ENCODE results near the gene ANKRD40. TPM values are rescaled to one million over a fixed set of nuclear protein-coding genes. Genes with fewer than 3 reads are reported as not detected.
A peak's percentile ranks its signal among the peaks of the same experiment; 100 is the strongest.

The ANKRD40 gene
- total and polyA plus RNA-seq, 9 donors = 31.8 to 43.2 (median 37.1) TPM

DNA sequence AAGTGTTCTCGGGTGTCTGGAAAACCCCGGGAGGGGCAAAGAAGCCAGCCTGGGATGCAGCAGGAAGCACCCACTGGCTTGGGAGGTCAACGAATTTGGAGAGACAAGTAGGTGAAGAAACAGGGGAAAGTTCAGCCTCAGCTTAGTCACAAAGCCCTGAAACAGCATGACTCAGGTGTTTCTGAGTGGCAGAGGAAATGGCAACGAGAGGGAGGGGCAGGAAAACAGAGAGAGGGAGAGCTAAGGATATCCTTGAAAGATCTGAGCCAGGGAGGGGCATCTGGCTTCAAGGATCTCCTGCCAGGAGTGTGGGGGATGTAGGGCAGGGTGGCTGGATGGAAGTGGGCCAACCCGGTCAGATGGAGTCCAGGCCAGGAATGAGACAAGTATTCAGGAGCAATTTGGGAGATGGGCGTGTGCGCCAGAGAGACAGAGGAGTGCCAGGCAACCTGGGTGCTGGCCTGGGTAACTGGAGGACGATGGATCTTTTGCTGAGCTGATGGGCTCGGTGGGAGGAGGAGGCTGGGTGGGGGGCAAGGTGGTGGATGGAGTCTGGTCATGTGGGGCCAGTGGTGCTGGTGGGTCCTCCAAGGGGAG is 45.8 kb downstream of the ANKRD40 start:
- WGBS (ENCODE audit: insufficient coverage) = 61% methylated on average over 9 of the region's 9 CpGs
- H3K27me3 ChIP-seq (ENCODE audit: control insufficient read depth, insufficient read depth, low read length) = no peaks in the 10 kb centered on the region
- H3K27ac ChIP-seq (ENCODE audit: low read length) = no peak overlapping the region
- H3K9me3 ChIP-seq (replicated peaks; ENCODE audit: control insufficient read depth, low read depth, low read length) = no peaks in the 10 kb centered on the region
- DNase-seq = peak; percentile 33
- no peak overlapping the region for H3K4me3 ChIP-seq (ENCODE audit: low read length)
- peaks cover 25% of the 10 kb centered on the region for H3K4me1 ChIP-seq (ENCODE audit: control insufficient read depth, insufficient read depth, low read length)
- H3K36me3 ChIP-seq (ENCODE audit: control insufficient read depth, insufficient read depth, low read length) = no peaks in the 10 kb centered on the region

GRCh38 chr17:50661348-50661747 is 46.4 kb downstream of the ANKRD40 start:
- Histone ChIP-seq H3K27me3 (ENCODE audit: control insufficient read depth, insufficient read depth, low read length) (no peaks in the 10 kb centered on the region), H3K9me3 (replicated peaks; ENCODE audit: control insufficient read depth, low read depth, low read length) (no peaks in the 10 kb centered on the region), H3K36me3 (ENCODE audit: control insufficient read depth, insufficient read depth, low read length) (no peaks in the 10 kb centered on the region), H3K4me1 (ENCODE audit: control insufficient read depth, insufficient read depth, low read length) (peaks cover 25% of the 10 kb centered on the region), H3K4me3 (ENCODE audit: low read length) (no peak overlapping the region), H3K27ac (ENCODE audit: low read length) (no peak overlapping the region)
- DNase-seq = no peak
- WGBS (ENCODE audit: insufficient coverage) = 80% methylated on average over 3 of the region's 5 CpGs

DNA sequence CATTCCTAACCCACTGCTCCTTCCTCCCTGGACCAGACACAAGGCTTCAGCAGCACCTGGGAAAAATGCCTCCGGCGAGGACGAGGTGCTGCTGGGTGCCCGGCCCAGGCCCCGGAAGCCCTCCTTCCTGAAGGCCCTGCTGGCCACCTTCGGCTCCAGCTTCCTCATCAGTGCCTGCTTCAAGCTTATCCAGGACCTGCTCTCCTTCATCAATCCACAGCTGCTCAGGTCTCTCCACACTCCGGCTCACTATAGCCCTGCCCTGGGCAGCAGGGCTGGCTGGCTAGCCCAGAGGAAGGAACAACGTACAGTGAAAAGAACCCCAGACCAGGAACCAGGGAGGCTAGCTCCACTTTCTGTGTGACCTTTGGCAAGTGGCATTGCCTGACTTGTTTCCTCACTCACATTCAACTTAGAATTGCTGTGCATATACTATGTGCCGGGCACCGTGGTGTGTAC is 46.8 kb downstream of the ANKRD40 start:
- H3K27me3 ChIP-seq (ENCODE audit: control insufficient read depth, insufficient read depth, low read length) = no peaks in the 10 kb centered on the region
- no peak overlapping the region for H3K4me3 ChIP-seq (ENCODE audit: low read length)
- no peaks in the 10 kb centered on the region for H3K9me3 ChIP-seq (replicated peaks; ENCODE audit: control insufficient read depth, low read depth, low read length)
- no peak overlapping the region for H3K27ac ChIP-seq (ENCODE audit: low read length)
- WGBS (ENCODE audit: insufficient coverage) = 80% methylated on average over 10 of the region's 10 CpGs
- no peaks in the 10 kb centered on the region for H3K36me3 ChIP-seq (ENCODE audit: control insufficient read depth, insufficient read depth, low read length)
- peaks cover 25% of the 10 kb centered on the region for H3K4me1 ChIP-seq (ENCODE audit: control insufficient read depth, insufficient read depth, low read length)
- no peak for DNase-seq

DNA sequence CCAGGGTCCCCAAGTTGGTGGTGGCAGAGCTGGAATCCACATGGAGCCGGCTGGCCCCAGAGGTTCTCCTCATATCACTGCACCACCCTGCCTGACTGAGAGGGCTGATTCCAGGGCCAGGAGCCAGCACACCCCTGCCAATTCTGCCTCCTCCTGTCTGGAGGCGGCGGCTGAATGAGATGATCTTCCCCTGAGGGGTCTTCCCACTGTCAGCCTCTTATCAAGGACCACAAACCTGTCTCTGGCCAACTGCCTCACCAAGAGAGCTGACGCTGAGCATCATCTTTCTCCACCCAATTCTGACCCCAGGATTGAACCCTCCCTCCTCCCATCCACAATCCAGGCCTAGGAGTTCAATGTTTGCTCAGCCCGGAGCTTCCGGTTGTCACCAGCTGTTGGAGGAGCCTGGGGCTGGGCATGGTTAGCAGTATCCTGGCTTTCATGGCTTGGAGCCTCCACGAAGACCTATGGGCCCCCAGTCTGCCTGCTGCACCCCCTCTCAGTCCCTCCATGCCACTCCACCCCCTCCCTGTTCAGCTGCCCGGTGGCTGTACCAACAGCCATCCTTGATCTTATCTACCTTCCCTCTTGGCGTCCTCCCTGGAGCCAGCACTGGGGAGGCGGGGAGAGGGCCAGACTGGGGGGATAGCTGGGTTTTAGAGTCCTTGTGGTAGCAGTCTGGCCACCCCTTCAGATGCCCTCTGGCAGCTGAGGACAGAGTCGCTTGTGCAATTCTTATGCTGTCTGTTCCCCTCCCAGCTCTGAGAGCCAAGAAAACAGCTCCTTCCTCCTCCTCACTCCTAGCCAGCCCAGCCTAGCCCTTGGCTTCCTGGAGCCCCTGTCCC is 47.5 kb downstream of the ANKRD40 start:
- WGBS (ENCODE audit: insufficient coverage) = 51% methylated on average over 7 of the region's 11 CpGs
- no peaks in the 10 kb centered on the region for H3K9me3 ChIP-seq (replicated peaks; ENCODE audit: control insufficient read depth, low read depth, low read length)

DNA sequence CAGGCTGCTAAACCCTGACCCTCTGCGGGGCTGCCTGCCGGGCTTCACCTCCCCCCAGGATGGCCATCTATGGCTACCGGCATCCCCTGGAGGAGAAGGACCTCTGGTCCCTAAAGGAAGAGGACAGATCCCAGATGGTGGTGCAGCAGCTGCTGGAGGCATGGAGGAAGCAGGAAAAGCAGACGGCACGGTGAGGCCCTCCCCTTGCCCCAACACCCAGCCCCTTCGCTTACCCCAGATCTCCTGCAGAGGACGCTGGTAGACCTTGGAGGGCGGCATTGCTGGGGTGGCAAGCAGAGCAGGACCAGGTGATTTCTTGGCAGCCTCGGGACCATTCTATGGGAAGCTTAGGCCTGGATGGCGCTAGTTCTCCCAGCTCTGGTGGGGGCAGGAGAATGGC is 48.5 kb downstream of the ANKRD40 start:
- Histone ChIP-seq H3K27me3 (ENCODE audit: control insufficient read depth, insufficient read depth, low read length) (no peaks in the 10 kb centered on the region), H3K27ac (ENCODE audit: low read length) (no peak overlapping the region), H3K4me3 (ENCODE audit: low read length) (no peak overlapping the region), H3K4me1 (ENCODE audit: control insufficient read depth, insufficient read depth, low read length) (peaks cover 25% of the 10 kb centered on the region), H3K9me3 (replicated peaks; ENCODE audit: control insufficient read depth, low read depth, low read length) (no peaks in the 10 kb centered on the region), H3K36me3 (ENCODE audit: control insufficient read depth, insufficient read depth, low read length) (no peaks in the 10 kb centered on the region)
- 60% methylated on average over 2 of the region's 10 CpGs for WGBS (ENCODE audit: insufficient coverage)
- no peak for DNase-seq

More for the DNA sequence above, 47.5 kb downstream of the ANKRD40 start:
- DNase-seq = no peak
- Histone ChIP-seq H3K4me3 (ENCODE audit: low read length) (no peak overlapping the region), H3K4me1 (ENCODE audit: control insufficient read depth, insufficient read depth, low read length) (peaks cover 25% of the 10 kb centered on the region), H3K36me3 (ENCODE audit: control insufficient read depth, insufficient read depth, low read length) (no peaks in the 10 kb centered on the region), H3K27ac (ENCODE audit: low read length) (no peak overlapping the region), H3K27me3 (ENCODE audit: control insufficient read depth, insufficient read depth, low read length) (no peaks in the 10 kb centered on the region)

DNA sequence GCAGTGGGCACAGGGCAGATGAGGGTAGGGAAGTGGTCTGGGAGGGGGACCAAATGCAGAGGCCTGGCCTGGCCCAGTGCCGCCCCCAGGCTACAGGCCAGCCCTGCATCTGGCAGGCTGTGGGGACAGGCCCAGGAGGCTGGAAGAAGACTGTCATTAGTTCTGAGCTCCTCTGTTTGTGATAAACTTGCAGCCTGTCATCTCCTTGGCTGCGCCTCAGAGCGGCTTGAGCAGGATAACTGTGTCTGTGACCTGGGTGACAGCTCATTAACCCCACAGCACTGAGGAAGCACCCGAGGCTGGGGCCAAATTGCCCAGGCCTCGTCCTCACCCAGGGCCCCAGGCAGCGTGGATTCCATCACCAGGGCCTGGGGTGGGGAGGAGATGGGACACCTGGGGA is 49.1 kb downstream of the ANKRD40 start:
- Histone ChIP-seq H3K9me3 (replicated peaks; ENCODE audit: control insufficient read depth, low read depth, low read length) (no peaks in the 10 kb centered on the region), H3K27ac (ENCODE audit: low read length) (no peak overlapping the region), H3K36me3 (ENCODE audit: control insufficient read depth, insufficient read depth, low read length) (no peaks in the 10 kb centered on the region), H3K4me3 (ENCODE audit: low read length) (no peak overlapping the region), H3K4me1 (ENCODE audit: control insufficient read depth, insufficient read depth, low read length) (peaks cover 25% of the 10 kb centered on the region), H3K27me3 (ENCODE audit: control insufficient read depth, insufficient read depth, low read length) (no peaks in the 10 kb centered on the region)
- no peak for DNase-seq
- WGBS (ENCODE audit: insufficient coverage) = 56% methylated on average over 6 of the region's 6 CpGs

GRCh38 chr17:50657627-50658026 is 50.1 kb downstream of the ANKRD40 start:
- DNase-seq = no peak
- Histone ChIP-seq H3K27ac (ENCODE audit: low read length) (no peak overlapping the region), H3K27me3 (ENCODE audit: control insufficient read depth, insufficient read depth, low read length) (no peaks in the 10 kb centered on the region), H3K9me3 (replicated peaks; ENCODE audit: control insufficient read depth, low read depth, low read length) (peaks cover 3% of the 10 kb centered on the region), H3K4me3 (ENCODE audit: low read length) (no peak overlapping the region), H3K36me3 (ENCODE audit: control insufficient read depth, insufficient read depth, low read length) (no peaks in the 10 kb centered on the region), H3K4me1 (ENCODE audit: control insufficient read depth, insufficient read depth, low read length) (peaks cover 25% of the 10 kb centered on the region)
- 87% methylated on average over 2 of the region's 7 CpGs for WGBS (ENCODE audit: insufficient coverage)

GRCh38 chr17:50657054-50657453 is 50.7 kb downstream of the ANKRD40 start:
- no peak for DNase-seq

DNA sequence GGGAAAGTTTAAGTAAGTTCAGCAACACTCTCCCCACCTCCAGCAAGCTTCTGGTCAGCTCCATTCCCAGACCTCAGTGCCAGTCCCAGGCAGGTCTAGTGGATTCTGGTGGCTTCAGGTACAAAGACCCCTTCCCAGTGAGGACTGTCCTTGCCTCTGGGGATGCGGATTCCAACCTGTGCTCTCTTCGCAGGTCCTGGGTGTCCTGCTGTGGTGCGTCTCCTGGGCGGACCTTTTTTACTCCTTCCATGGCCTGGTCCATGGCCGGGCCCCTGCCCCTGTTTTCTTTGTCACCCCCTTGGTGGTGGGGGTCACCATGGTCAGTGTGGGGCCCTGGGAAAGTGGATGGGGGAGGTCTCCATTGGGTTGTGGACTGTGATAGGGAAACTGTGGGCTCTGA is 51.2 kb downstream of the ANKRD40 start:
- DNase-seq = no peak
- Histone ChIP-seq H3K9me3 (replicated peaks; ENCODE audit: control insufficient read depth, low read depth, low read length) (peaks cover 6% of the 10 kb centered on the region), H3K4me3 (ENCODE audit: low read length) (no peak overlapping the region), H3K27ac (ENCODE audit: low read length) (no peak overlapping the region), H3K27me3 (ENCODE audit: control insufficient read depth, insufficient read depth, low read length) (no peaks in the 10 kb centered on the region), H3K4me1 (ENCODE audit: control insufficient read depth, insufficient read depth, low read length) (peaks cover 19% of the 10 kb centered on the region), H3K36me3 (ENCODE audit: control insufficient read depth, insufficient read depth, low read length) (no peaks in the 10 kb centered on the region)
- 100% methylated on average over 4 of the region's 5 CpGs for WGBS (ENCODE audit: insufficient coverage)

More at GRCh38 chr17:50657054-50657453, 50.7 kb downstream of the ANKRD40 start:
- H3K4me3 ChIP-seq (ENCODE audit: low read length) = no peak overlapping the region
- H3K9me3 ChIP-seq (replicated peaks; ENCODE audit: control insufficient read depth, low read depth, low read length) = peaks cover 6% of the 10 kb centered on the region
- no peaks in the 10 kb centered on the region for H3K27me3 ChIP-seq (ENCODE audit: control insufficient read depth, insufficient read depth, low read length)
- H3K36me3 ChIP-seq (ENCODE audit: control insufficient read depth, insufficient read depth, low read length) = no peaks in the 10 kb centered on the region
- WGBS (ENCODE audit: insufficient coverage) = 94% methylated on average over 5 of the region's 7 CpGs
- no peak overlapping the region for H3K27ac ChIP-seq (ENCODE audit: low read length)
- peaks cover 24% of the 10 kb centered on the region for H3K4me1 ChIP-seq (ENCODE audit: control insufficient read depth, insufficient read depth, low read length)

DNA sequence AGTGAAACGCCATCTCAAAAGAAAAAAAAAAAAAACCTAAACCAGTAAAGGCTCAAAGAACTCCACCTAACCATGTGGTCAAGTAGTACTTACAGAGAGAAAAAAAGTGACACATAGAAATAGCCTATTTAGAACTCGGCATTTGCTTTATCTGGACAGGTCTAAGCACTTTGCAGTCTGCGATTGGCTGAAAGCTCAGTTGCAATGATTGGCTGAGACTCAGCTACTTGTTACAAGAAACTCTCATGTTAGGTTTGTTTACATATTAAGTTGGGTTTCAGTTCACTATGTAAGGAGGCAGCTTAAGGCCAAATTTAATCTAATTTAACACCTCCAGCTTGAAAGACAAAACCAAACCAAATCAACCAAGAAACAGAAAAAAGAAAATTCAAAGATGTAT is 54.0 kb downstream of the ANKRD40 start:
- Histone ChIP-seq H3K4me1 (ENCODE audit: control insufficient read depth, insufficient read depth, low read length) (peaks cover 1% of the 10 kb centered on the region), H3K36me3 (ENCODE audit: control insufficient read depth, insufficient read depth, low read length) (no peaks in the 10 kb centered on the region), H3K27ac (ENCODE audit: low read length) (no peak overlapping the region), H3K9me3 (replicated peaks; ENCODE audit: control insufficient read depth, low read depth, low read length) (peaks cover 6% of the 10 kb centered on the region), H3K4me3 (ENCODE audit: low read length) (no peak overlapping the region), H3K27me3 (ENCODE audit: control insufficient read depth, insufficient read depth, low read length) (no peaks in the 10 kb centered on the region)
- DNase-seq = no peak
- no CpG with 5 or more reads among the region's 3 CpGs for WGBS (ENCODE audit: insufficient coverage)

Measured in muscle of leg (tissue), 11 donors.